ENCODE data around the gene DNALI1.
"Not testable (repeated sequence)": the region's sequence is repeated elsewhere in the genome, so short reads cannot be mapped to it uniquely, and the experiment has no call there.

Gene DNALI1

DNA sequence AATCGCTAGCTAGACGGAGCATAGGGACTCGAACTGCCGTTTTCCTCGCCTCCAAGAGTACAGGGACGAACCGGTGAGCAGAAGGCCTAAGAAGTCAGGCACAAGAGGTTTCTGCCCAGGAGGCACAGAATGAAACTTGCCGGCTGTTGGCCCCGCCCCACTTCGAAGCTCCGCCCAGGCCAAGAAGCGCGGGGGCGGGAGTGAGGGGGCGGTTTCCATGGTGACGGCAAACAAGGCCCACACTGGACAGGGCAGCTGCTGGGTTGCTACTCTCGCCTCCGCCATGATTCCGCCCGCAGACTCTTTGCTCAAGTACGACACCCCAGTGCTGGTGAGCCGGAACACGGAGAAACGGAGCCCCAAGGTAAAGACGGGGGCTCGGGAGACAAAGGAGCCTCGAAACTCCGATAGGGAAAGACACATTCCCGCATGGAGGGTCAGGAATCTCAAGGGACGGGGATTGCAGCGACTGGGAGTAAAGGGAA, at the start of gene DNALI1:
Gene DNALI1 (plus strand): TSS at position 229 of the 485 bp plus-strand sequence. CDS start 55 bp downstream, at position 284.
- DNase-seq (ENCODE audit: low read depth in 3 of 3) = no peak

DNA sequence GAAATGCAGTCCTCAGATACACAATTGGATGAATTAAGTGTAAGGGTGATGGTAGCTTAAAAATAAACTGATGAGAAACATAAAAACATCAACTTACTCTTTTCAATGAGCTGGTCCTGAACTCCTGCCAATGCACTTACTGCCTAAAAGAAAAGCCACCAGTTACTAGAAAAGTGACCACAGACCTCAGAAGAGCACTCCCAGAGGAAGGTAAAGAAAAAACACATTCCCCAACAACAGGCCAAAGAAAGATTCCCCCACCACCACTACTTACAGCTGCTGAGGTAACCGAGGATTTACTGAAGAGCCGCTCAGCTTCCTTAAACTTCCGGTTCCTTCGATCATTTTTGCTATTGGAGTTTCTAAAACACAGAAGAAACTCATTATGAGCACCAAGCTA, 47.6 kb upstream of the DNALI1 start:
- no peak for DNase-seq (ENCODE audit: low read depth in 3 of 3)

DNA sequence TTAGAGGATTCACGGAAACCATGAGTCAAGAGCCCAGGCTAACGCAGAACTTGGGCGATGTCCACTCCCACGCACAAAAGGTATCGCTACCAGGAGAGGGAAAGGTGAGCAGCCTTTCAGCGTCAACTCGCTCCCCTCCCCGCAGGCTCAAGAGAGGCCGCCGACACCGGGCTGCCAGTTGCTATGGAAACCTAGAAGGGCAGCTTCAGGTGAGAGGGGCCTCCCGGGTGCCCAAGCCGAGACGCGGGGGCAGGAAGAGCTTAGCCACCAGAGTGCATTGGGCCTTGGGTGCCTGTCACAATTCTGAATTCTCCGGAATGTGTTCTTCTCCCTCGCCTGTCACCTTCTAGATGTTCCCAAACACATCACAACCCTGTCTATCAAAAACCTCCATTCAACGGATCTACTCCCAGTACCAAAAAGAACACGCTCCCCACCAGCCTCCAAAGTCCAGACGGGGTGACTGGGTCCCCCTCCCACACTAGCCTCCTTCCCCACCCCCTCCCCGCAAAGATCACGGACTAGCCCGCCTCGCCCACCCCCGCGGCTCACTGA, 42.9 kb upstream of the DNALI1 start:
- peak; percentile 41 to 59 (median 58) for DNase-seq (ENCODE audit: low read depth in 3 of 3)

DNA sequence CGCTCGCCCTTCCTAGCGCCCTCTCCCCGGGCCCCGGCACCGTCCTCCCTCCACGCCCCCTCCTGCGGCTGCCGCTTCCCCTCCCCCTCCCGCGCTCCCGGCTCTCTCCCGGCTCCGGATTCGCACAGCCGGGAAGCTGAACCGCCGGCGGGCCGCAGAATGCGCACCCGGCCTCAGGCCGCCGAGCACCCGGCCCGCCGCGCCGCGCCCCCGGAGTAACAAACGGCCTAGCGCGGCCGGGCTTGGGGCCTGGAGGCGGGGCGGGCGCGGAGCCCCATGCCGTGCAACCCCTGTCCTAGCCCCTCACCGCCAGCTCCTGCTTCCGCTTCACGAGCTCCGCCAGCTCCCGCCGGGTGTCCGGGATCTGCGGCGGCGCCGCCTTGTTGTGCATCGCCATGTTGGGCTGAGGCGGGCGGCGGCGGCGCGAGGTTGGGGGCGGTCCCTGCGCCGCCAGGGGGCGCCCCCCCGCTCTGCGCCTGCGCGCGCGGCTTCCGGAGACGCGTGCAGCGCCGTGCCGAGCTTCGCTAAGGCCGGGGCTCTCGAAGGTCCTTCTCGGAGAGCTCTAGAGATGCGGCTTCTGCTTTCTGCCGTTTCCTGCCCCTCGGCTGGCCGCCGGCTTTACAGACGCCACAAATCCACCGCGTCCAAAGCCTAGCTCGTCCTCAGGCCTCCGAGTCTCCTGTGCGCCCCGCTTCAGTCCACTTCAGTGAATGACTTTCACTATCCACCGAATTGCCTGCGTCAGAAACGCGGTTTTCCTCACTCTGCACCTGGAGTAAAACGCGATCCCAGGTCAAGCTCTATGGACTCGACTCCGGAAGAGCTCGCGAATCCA, 42.2 kb upstream of the DNALI1 start, which contains the start of gene MEAF6:
Gene MEAF6 (minus strand): TSS at position 417 of the 835 bp plus-strand sequence. CDS start 20 bp downstream, at position 397.
- DNase-seq (ENCODE audit: low read depth in 3 of 3) = peak; percentile 66 to 76 (median 69)

DNA sequence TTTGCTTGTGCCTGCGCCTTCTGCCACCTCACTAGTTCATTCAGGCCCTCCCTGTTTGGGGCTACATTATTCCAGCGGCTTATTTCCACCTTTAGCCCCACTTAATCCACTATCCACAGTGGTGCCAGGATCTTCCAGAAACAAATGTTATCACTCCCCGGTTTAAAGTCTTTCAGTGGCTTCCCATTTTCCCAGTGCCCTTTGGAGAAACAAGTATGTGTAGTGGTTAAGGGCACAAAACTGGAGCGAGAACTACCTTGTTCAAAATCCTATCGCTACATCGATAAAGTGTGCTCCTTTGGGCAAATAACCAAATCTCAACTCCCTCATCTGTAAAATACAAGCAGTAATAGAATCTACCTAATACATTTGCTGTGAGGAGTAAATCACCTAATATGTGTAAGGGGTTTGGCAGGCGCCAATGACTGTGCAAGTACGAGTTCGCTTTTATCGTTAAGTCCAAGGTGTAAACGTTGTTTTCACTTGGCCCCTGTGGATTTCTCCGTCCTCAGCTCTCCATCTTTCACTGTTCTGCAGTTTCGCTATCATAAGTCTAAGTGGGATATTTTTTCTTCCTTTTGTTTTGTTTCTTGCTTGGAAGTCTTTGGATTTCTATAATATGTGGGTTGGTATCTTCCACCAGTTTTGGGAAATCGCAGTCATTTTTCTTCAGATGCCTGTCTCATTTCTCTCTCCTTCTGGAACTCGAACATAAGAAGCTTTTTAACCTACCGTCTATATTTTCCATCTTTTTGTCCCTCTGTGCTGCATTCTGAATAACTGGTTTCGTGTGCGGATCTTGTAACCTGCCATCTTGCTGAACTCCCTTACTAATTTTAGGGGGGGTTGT, 41.3 kb upstream of the DNALI1 start:
- no peak for DNase-seq (ENCODE audit: low read depth in 3 of 3)

DNA sequence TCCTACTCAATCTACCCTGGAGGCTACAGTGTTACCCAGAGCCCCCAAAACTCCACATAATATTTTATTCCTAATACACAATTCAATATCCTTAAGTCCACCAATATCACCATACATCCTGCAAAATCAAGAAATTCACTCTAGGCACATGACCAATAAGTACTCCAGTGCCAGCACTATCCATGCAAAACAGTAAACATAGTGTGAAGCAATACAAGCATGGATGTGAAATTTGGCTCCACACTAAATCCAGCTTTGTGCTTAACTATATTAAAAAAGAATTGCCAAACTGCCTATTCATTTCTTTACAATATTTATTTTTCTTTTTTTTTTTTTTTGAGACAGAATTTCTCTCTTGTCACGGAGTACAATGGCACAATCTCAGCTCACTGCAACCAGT, 39.2 kb upstream of the DNALI1 start:
- no peak for DNase-seq (ENCODE audit: low read depth in 3 of 3)

DNA sequence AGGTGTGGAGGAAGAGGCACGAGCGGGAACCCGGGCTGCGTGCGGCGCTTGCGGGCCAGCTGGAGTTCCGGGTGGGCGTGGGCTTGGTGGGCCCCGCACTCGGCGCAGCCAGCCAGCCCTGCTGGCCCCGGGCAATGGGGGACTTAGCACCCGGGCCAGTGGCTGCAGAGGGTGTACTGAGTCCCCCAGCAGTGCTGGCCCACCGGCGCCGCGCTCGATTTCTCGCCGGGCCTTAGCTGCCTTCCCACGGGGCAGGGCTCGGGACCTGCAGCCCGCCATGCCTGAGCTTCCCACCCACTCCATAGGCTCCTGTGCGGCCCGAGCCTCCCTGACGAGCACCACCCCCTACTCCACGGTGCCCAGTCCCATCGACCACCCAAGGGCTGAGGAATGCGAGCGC, 38.5 kb upstream of the DNALI1 start:
- DNase-seq (ENCODE audit: low read depth in 3 of 3) = not testable (repeated sequence)

DNA sequence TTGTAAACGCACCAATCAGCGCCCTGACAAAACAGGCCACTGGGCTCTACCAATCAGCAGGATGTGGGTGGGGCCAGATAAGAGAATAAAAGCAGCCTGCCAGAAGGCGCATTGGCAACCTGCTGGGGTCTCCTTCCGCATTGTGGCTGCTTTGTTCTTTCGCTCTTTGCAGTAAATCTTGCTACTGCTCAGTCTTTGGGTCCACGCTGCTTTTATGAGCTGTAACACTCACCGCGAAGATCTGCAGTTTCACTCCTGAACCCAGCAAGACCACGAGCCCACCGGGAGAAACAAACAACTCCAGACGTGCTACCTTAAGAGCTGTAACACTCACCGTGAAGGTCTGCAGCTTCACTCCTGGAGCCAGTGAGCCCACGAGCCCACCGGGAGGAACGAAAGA, 37.8 kb upstream of the DNALI1 start:
- DNase-seq (ENCODE audit: low read depth in 3 of 3) = peak in 1 of 3 experiments; percentile 10

DNA sequence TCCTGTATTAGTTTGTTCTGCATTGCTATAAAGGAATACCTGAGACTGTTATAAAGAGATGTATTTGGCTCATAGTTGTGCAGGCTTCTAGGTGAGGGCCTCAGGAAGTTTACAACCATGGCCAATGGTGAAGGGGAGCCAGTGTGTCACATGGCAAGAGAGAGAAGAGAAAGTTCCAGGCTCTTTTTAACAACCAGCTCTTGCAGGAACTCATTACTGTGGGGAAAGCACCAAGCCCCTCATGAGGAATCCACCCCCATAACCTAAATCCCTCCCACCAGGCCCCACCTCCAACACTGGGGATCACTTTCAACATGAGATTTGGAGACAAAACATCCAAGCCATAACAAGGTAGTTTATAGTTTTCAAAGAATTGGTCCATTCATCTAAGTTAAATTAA, 37.1 kb upstream of the DNALI1 start:
- DNase-seq (ENCODE audit: low read depth in 3 of 3) = no peak

DNA sequence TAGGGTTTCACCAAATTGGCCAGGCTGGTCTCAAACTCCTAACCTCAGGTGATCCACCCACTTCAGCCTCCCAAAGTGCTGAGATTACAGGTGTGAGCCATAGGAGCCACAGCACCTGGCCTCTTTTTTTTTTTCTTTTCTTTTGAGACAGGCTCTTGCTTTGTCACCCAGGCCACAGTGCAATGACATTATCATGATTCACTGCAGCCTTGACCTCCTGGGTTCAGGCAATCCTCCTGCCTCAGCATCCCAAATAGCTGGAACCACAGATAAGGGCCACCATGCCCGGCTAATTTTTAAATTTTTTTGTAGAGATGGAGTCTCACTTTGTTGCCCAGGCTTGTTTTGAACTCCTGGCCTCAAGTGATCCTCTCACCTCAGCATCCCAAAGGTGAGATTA, 26.9 kb upstream of the DNALI1 start:
- not testable (repeated sequence) for DNase-seq (ENCODE audit: low read depth in 3 of 3)

DNA sequence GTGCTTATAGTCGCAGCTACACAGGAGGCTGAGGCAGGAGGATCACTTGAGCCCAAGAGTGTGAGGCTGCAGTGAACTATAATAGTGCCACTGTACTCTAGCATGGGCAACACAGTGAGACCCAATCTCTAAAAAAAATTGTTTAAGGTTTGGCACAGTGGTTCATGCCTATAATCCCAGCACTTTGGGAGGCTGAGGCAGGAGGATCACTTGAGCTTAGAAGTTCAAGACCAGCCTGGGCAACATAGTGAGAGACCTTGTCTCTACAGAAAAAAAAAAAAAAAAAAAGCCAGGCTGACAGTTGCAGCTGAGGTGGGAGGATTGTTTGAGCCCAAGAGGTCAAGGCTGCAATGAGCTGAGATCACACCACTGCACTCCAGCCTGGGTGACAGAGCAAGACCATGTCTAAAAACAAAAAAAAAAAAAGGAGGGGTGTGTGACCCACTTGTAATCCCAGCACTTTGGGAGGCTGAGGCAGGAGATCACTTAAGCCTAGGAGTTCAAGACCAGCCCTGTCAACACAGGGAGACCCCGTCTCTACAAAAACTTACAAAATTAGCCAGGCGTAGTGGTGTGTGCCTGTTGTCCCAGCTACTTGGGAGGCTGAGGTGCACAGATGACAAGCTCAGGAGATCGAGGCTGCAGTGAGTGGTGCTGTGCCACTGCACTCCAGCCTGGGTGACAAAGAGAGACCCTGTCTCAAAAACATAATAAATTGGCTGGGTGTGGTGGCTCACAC, 24.2 kb upstream of the DNALI1 start:
- not testable (repeated sequence) for DNase-seq (ENCODE audit: low read depth in 3 of 3)

DNA sequence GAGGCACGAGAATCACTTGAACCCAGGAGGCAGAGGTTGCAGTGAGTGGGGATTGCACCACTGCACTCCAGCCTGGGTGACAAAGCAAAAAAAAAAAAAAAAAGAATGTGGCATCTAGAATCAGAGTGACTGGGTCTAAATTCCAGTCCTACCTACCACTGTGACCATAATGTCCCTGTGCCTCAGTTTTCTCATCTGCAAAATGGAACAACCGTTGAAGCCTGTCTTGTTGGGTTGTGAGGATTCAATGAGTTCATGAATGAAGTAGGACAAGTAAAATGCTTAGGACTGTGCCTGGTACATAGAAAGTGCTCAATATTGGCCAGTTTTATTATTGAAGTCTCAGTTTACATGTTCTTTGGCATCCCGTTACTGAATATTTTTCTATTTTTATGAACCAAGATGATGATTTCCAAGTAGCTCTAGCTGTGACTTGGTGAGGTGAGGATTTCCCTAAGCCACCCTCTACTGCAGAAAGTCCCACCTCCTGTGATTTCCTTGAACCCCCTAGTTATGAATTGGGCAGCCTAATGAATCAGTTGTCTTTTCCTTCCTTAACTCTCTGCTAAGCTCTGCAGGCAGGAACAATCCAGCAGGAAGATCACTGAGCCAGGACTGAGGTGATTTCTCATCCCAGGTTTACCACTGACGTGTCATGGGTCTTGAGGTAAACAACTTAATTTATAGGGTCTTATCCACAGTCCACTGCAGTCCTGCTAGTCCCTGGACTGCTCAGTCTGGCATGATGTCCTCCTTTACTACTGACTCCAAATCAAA, 23.2 kb upstream of the DNALI1 start:
- DNase-seq (ENCODE audit: low read depth in 3 of 3) = no peak

DNA sequence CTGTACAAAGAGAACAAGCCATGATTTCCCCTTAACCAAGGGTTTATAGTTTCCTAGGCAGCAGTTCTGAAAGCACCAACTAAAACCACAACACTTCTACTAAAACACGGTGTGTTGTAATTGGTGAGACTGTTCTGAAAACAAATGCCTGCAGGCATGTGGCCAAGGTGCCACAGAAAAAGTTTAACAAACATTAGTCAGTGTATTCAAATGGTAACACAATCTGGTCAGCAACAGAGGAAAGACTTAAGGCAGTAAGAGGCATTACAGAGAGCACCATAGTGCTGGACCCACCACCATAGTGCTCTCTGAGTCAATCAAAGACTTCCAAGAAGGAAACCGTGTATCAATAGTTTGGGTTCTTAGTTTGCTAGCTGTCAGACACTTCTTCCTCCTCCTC, 19.4 kb upstream of the DNALI1 start:
- DNase-seq (ENCODE audit: low read depth in 3 of 3) = no peak

DNA sequence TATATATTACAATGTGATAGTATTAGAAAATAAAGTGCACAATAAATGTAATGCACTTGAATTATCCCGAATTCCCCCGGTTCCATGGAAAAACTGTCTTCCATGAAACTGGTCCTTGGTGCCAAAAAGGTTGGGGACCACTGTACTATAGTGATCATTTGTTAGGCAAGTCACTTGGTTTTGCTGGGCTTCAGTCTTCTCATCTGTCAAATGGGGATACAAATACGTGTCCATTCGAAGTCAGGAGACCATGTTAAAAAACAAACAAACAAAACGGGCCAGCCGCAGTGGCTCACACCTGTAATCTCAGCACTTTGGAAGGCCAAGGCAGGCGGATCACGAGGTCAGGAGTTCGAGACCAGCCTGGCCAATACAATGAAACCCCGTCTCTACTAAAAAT, 17.6 kb upstream of the DNALI1 start:
- DNase-seq (ENCODE audit: low read depth in 3 of 3) = not testable (repeated sequence)

DNA sequence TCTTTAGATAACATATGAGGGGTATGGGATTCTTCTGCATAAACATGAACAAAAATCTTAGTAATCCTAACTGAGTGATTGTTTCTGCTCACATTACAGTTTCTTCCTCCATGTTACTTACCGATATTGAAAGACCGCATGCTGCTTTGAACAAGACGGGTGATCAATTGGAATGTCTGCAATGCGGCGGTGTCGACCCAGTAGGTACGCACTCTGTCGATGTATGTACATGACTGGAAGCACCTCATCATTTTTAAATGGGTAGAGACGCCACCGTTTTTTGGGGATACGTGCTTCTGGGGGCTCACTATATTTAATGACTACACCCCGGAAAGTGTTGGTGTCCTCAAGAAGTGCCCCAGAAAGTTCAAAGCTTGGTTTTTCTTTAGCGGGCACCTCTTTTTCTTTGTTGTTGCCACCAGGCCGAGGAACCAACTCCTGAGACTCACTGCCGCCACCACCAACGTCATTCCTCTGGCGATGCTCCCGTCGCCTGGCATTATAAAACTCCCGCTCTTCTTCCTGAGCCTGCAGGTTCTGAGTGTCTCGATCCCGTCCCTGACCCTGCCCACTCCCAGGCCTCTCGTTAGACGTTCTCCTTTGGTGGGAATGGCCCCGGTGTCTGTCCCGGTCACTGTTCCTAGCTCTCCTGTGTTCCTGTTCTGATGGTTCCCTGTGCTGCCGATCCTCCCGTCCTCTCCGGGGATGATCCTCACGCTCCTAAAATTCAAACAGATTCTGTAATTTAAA, 16.5 kb upstream of the DNALI1 start:
- DNase-seq (ENCODE audit: low read depth in 3 of 3) = no peak

DNA sequence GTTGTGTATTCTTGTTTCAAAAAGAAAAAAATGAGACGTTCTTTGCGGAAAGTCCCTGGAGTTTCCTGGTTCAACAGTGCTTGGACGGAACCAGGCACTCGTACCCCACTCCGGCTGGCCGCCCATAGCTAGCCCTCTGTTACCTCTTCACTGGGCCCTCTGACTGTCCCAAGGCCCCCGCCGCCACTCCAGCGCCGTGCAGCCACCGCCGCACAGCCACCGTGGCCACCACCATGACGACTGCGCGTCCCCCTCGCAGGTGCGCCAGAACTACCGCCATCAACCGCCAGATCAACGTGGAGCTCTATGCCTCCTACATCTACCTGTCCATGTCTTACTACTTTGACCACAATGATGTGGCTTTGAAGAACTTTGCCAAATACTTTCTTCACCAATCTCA, 12.2 kb upstream of the DNALI1 start:
- no peak for DNase-seq (ENCODE audit: low read depth in 3 of 3)

DNA sequence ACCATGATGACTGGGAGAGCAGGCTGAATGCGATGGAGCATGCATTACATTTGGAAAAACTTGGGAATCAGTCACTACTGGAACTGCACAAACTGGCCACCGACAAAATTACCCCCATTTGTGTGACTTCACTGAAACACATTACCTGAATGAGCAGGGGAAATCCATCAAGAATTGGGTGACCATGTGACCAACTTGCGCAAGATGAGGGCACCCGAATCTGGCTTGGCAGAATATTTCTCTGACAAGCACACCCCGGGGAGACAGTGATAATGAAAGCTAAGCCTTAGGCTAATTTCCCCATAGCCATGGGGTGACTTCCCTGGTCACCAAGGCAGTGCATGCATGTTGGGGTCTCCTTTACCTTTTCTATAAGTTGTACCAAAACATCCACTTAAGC, 11.7 kb upstream of the DNALI1 start:
- no peak for DNase-seq (ENCODE audit: low read depth in 3 of 3)

DNA sequence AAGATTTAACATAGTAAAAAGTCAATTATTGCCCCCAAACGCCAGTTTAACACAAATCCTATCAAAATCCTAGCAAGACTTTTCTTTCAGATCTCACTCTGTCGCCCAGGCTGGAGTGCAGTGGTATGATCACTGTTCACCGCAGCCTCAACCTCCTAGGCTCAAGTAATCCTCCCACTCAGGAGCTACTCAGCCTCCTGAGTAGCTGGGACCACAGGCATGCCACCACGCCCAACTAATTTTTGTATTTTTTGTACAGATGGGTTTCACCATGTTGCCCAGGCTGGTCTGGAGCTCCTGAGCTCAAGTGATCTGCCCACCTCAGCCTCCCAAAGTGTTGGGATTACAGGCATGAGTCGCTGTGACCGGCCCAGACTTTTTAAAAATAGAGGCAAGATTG, 7.4 kb upstream of the DNALI1 start:
- no peak for DNase-seq (ENCODE audit: low read depth in 3 of 3)

DNA sequence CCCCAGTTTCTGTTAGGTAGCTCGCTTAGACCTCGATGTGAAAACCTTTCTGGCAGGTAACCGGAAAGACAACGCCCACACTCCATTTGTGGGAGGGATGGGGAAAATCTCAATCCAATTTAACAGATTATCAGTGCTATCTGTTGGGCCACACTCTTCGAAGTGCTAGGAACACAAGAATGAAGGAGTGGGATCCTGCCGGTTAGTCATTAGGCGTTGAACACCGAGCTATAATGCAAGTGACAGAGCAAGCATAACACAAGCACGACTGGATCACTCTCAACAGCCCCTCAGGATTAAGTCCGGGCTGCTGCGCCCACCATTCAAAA, 3.2 kb upstream of the DNALI1 start:
- no peak for DNase-seq (ENCODE audit: low read depth in 3 of 3)
